B cell (primary cell): ENCODE measurements around the gene STEAP4.

Source experiments
- EZH2 ChIP-seq: IDR thresholded peaks from 2 replicates; pipeline ENCODE4 v1.6.1; 2012; ENCODE audit warnings: borderline replicate concordance, low read depth, mild to moderate bottlenecking, moderate library complexity, low read length; ENCODE audit not compliant: insufficient read depth, poor library complexity, severe bottlenecking
- TF ChIP-seq, protein P1 (sequence below): fragments of 200-600 bp; IDR thresholded peaks from one replicate; pipeline ENCODE4 v1.8.0; 2022; ENCODE audit warnings: antibody characterized with exemption, mild to moderate bottlenecking

DNA sequence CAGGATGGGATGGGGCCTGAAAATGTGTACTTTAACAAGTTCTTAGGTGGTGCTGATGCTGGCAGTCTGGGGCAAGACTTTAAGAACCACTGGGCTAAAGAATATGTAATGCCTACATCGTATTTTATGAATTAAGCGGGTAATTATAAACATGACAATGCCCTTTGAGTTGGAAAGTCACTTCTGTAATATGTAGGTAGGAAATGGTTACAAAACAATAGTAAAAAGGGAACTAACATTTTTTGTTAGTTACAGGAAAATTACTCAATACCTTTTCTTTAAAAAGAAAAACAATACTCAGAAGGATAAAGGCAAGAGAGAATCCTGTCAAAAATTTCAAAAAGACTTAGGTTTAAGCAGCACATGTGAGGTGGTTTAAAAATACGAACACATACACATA, 48.3 kb upstream of the STEAP4 start:
- TF ChIP-seq, protein P1, sequence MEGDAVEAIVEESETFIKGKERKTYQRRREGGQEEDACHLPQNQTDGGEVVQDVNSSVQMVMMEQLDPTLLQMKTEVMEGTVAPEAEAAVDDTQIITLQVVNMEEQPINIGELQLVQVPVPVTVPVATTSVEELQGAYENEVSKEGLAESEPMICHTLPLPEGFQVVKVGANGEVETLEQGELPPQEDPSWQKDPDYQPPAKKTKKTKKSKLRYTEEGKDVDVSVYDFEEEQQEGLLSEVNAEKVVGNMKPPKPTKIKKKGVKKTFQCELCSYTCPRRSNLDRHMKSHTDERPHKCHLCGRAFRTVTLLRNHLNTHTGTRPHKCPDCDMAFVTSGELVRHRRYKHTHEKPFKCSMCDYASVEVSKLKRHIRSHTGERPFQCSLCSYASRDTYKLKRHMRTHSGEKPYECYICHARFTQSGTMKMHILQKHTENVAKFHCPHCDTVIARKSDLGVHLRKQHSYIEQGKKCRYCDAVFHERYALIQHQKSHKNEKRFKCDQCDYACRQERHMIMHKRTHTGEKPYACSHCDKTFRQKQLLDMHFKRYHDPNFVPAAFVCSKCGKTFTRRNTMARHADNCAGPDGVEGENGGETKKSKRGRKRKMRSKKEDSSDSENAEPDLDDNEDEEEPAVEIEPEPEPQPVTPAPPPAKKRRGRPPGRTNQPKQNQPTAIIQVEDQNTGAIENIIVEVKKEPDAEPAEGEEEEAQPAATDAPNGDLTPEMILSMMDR, result no peak
- no peak for TF ChIP-seq EZH2
